Measurements from ENCODE around the gene LDLR. TPM values are rescaled to one million over a fixed set of nuclear protein-coding genes. Genes with fewer than 3 reads are reported as not detected.
"Not testable (repeated sequence)": the region's sequence is repeated elsewhere in the genome, so short reads cannot be mapped to it uniquely, and the experiment has no call there.

The LDLR gene
- total RNA-seq, 1 donor from 2014 or later, result 121 TPM

DNA sequence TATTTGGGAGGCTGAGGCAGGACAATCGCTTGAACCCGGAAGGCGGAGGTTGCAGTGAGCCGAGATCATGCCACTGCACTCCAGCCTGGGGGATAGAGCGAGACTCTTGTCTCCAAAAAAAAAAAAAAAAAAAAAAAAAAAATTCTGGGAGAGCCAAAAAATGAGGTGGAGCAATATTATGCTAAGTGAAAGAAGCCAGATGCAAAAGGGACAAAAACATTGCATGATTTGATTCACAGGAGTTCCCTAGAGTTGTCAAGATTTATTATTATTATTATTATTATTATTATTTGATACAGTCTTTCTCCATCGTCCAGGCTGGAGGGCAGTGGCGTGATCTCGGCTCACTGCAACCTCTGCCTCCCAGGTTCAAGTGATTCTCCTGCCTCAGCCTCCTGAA lies 91.7 kb downstream of the LDLR start:
- H3K9me3 Mint-ChIP-seq; H3K4me3 Mint-ChIP-seq; H3K36me3 Mint-ChIP-seq (ENCODE audit: low read depth); intact Hi-C loops (cut with micrococcal nuclease); DNase-seq; H3K27me3 Mint-ChIP-seq; H3K4me1 Mint-ChIP-seq; H3K27ac Mint-ChIP-seq: not testable (repeated sequence)

DNA sequence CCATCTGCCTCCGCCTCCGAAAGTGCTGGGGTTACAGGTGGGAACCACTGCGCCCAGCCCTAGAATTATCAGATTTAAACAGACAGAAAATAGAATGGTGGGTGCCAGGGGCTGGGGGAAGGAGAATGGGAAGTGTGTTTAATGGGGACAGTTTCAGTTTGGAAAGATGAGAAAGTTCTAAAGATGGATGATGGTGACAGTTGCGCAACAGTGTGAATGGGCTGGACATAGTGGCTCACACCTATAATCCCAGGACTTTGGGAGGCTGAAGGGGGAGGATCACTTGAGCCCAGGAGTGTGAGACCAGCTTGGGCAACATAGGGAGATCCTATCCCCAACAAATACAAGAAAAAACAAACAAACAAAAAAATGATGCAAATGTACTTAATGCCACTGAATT lies 92.2 kb downstream of the LDLR start:
- intact Hi-C loops (cut with micrococcal nuclease), result no loop called here
- Mint-ChIP-seq H3K4me1 (peaks cover 3% of the 10 kb centered on the region), H3K9me3 (no peaks in the 10 kb centered on the region), H3K27ac (no peak overlapping the region), H3K4me3 (no peak overlapping the region), H3K27me3 (peaks cover 6% of the 10 kb centered on the region), H3K36me3 (ENCODE audit: low read depth) (no peaks in the 10 kb centered on the region)
- no peak for DNase-seq

Other genes starting within 250 kb of the LDLR start
- 2.7 and 3.6 TPM in 2 replicates for gene C19orf38, start 241.0 kb upstream of the LDLR start, total RNA-seq
- 92.4 and 93.7 TPM in 2 replicates for gene CARM1, start 217.9 kb upstream of the LDLR start, total RNA-seq
- gene YIPF2, start 160.8 kb upstream of the LDLR start, total RNA-seq, result 21.7 and 23.2 TPM in 2 replicates
- gene TIMM29, start 160.7 kb upstream of the LDLR start, total RNA-seq, result 18.4 and 19.8 TPM in 2 replicates
- 158 and 165 TPM in 2 replicates for gene SMARCA4, start 128.4 kb upstream of the LDLR start, total RNA-seq
- gene SPC24, start 66.3 kb downstream of the LDLR start, total RNA-seq, result 33.1 and 33.8 TPM in 2 replicates
- 3.0 and 3.3 TPM in 2 replicates for gene KANK2, start 108.1 kb downstream of the LDLR start, total RNA-seq
- gene ANGPTL8, start 150.2 kb downstream of the LDLR start, total RNA-seq, result not detected in 2 replicates
- gene DOCK6, start 173.1 kb downstream of the LDLR start, total RNA-seq, result 1.2 and 2.2 TPM in 2 replicates
- not detected in 2 replicates for gene TSPAN16, start 206.7 kb downstream of the LDLR start, total RNA-seq